ENCODE measurements around the gene PPP1R1C.
A peak's percentile ranks its signal among the peaks of the same experiment; 100 is the strongest.

Gene PPP1R1C

GRCh38 chr2:182069908-182070307 is 84.3 kb downstream of the PPP1R1C start:
- peaks cover 13% of the 10 kb centered on the region for H3K4me1 ChIP-seq

DNA sequence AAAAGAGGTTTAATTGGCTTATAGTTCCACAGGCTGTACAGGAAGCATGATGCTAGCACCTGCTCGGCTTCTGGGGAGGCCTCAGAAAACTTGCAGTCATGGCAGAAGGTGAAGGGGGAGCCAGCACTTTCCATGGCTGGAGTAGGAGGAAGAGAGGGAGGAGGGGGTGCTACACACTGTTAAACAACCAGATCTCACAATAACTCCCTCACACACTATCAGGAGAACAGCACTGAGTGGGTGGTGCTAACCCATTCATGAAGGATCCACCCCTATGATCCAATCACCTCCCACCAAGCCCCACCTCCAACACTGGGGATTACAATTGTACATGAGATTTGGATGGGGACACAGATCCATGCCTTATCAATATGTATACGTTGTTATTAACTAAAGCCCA is 85.1 kb downstream of the PPP1R1C start:
- no peak overlapping the region for H3K4me3 ChIP-seq
- peaks cover 20% of the 10 kb centered on the region for H3K4me1 ChIP-seq
- DNase-seq (ENCODE audit: low spot score in 2 of 2), result no peak
- no peaks in the 10 kb centered on the region for H3K27me3 ChIP-seq (ENCODE audit: low read depth)
- no peaks in the 10 kb centered on the region for H3K9me3 ChIP-seq
- in situ Hi-C loops (cut with MboI; ENCODE audit: low sequenced_read_pairs), result no loop called here
- no peaks in the 10 kb centered on the region for H3K36me3 ChIP-seq (replicated peaks)

More at GRCh38 chr2:182069908-182070307, 84.3 kb downstream of the PPP1R1C start:
- Histone ChIP-seq H3K27me3 (ENCODE audit: low read depth) (no peaks in the 10 kb centered on the region), H3K9me3 (no peaks in the 10 kb centered on the region), H3K36me3 (replicated peaks) (no peaks in the 10 kb centered on the region), H3K4me3 (no peak overlapping the region)
- in situ Hi-C loops (cut with MboI; ENCODE audit: low sequenced_read_pairs), result no loop called here
- DNase-seq (ENCODE audit: low spot score in 2 of 2), result no peak

DNA sequence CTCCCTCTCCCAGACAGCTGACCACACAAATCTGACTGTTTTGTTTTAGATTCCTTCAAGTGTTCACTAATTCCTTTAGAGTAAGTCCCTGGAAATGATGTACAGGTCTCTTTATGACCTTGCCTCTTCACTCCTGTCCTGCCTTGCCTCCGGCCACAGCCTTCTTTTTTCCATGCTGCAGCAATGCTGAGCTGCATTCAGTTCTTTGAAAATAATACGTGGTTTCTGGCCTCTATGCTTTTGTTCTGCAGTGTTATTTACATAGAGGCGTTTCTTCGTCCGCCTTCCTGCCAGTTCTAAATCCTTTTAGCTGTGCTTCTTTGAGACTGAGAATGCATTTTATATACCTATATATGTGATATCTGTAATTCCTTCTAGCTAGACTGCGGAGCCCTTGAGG is 87.2 kb downstream of the PPP1R1C start:
- Histone ChIP-seq H3K27me3 (ENCODE audit: low read depth) (no peaks in the 10 kb centered on the region), H3K4me3 (no peak overlapping the region), H3K9me3 (no peaks in the 10 kb centered on the region), H3K4me1 (peaks cover 35% of the 10 kb centered on the region), H3K36me3 (replicated peaks) (no peaks in the 10 kb centered on the region)
- peak; percentile 70 to 85 for DNase-seq (ENCODE audit: low spot score in 2 of 2)
- in situ Hi-C loops (cut with MboI; ENCODE audit: low sequenced_read_pairs), result no loop called here

- Histone ChIP-seq H3K36me3 (replicated peaks) (no peaks in the 10 kb centered on the region), H3K4me3 (no peak overlapping the region), H3K27me3 (ENCODE audit: low read depth) (no peaks in the 10 kb centered on the region), H3K4me1 (peaks cover 35% of the 10 kb centered on the region), H3K9me3 (no peaks in the 10 kb centered on the region)
- no peak for DNase-seq (ENCODE audit: low spot score in 2 of 2)
- in situ Hi-C loops (cut with MboI; ENCODE audit: low sequenced_read_pairs), result no loop called here
Measured at GRCh38 chr2:182073613-182074012, 88.0 kb downstream of the PPP1R1C start.

DNA sequence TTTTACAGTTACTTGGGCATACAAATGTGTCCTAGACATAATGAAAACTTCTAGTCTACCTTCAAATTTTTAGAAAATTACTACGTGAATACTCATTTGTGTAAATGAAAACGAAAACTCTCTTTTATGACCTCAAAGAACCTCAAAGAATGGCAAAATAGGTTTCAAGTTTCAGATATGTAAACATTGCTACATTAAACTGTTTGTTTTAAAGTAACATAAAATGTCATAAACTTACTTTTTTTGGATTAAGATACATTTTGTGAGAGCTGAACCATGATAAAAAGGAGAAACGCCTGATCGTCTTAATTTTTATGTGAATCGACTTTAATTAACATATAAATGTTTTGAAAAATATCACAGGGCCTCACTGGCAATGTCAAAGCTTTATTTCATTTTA is 91.4 kb downstream of the PPP1R1C start:
- no peaks in the 10 kb centered on the region for H3K9me3 ChIP-seq
- in situ Hi-C loops (cut with MboI; ENCODE audit: low sequenced_read_pairs), result loop anchor here (25.0 kb wide), 1 partner anchor 315 kb away; no protein-coding TSS in a partner anchor
- peaks cover 44% of the 10 kb centered on the region for H3K4me1 ChIP-seq
- no peak for DNase-seq (ENCODE audit: low spot score in 2 of 2)
- H3K4me3 ChIP-seq, result no peak overlapping the region
- H3K36me3 ChIP-seq (replicated peaks), result no peaks in the 10 kb centered on the region
- no peaks in the 10 kb centered on the region for H3K27me3 ChIP-seq (ENCODE audit: low read depth)

DNA sequence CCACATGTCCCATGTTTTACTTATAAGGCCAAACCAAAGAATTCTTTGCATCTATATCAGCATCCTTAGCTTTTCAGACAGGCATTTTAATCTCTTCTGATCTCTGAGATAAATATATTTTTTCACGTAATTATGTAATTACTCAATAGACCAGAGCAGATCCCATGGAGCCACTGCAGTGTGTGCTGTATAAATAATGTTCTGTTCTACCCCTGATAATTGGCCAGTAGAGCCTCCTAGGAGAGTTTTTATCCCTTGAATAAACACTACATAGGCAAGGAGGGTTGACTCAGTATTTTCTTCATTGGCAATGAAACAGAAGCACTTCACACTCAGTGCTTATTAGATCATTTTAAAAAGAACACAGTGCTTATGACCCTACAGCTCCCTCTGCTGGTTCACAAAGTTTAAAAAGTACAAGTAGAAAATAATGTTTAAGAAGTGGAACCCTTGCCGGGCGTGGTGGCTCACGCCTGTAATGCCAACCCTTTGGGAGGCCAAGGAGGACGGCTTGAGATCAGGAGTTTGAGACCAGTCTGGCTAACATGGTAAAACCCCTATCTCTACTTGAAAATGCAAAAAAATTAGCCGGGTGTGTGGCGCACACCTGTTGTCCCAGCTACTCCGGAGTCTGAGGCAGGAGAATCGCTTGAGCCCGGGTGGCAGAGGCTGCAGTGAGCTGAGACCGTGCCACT is 91.9 kb downstream of the PPP1R1C start:
- DNase-seq (ENCODE audit: low spot score in 2 of 2), result peak; percentile 77 to 93
- H3K9me3 ChIP-seq, result no peaks in the 10 kb centered on the region
- no peak overlapping the region for H3K4me3 ChIP-seq
- H3K4me1 ChIP-seq, result peaks cover 44% of the 10 kb centered on the region
- in situ Hi-C loops (cut with MboI; ENCODE audit: low sequenced_read_pairs), result loop anchor here (25.0 kb wide), 1 partner anchor 315 kb away; no protein-coding TSS in a partner anchor
- H3K36me3 ChIP-seq (replicated peaks), result no peaks in the 10 kb centered on the region
- no peaks in the 10 kb centered on the region for H3K27me3 ChIP-seq (ENCODE audit: low read depth)

DNA sequence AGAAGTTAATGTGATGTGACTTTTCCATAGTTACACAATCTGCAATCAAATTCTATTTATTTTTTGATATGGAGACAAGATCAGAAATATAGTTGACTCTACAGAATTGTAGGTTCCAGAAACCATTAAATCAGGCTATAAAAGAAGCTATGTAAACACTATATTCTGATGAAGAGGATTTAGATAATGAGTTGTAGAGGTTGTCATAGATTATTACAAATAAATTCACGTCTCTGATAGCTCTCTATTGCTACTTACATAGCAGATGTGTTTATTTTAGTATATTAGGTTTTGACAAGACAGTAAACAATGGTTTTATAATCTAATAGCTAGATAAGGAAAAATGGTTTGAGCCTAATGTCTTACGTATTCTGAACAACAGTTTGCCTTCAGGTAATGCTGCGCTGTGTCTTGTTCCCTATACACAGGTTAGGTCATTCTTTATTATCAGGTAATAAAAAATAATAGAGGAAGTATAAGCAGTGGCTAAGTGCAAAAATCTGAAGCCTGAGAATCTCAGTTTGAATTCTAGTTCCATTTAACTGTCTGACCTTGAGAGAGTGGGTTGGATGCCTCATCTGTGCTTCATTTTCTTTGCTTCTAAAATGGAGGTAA is 93.4 kb downstream of the PPP1R1C start:
- in situ Hi-C loops (cut with MboI; ENCODE audit: low sequenced_read_pairs), result loop anchor here (25.0 kb wide), 1 partner anchor 317 kb away; no protein-coding TSS in a partner anchor
- Histone ChIP-seq H3K4me1 (peaks cover 40% of the 10 kb centered on the region), H3K36me3 (replicated peaks) (no peaks in the 10 kb centered on the region), H3K4me3 (no peak overlapping the region), H3K9me3 (no peaks in the 10 kb centered on the region), H3K27me3 (ENCODE audit: low read depth) (no peaks in the 10 kb centered on the region)
- DNase-seq (ENCODE audit: low spot score in 2 of 2), result no peak

- in situ Hi-C loops (cut with MboI; ENCODE audit: low sequenced_read_pairs), result loop anchor here (25.0 kb wide), 1 partner anchor 318 kb away; no protein-coding TSS in a partner anchor
- Histone ChIP-seq H3K27me3 (ENCODE audit: low read depth) (no peaks in the 10 kb centered on the region), H3K36me3 (replicated peaks) (no peaks in the 10 kb centered on the region), H3K4me1 (peaks cover 35% of the 10 kb centered on the region), H3K4me3 (no peak overlapping the region), H3K9me3 (no peaks in the 10 kb centered on the region)
- DNase-seq (ENCODE audit: low spot score in 2 of 2), result no peak
Measured at GRCh38 chr2:182080493-182080892, 94.8 kb downstream of the PPP1R1C start.

DNA sequence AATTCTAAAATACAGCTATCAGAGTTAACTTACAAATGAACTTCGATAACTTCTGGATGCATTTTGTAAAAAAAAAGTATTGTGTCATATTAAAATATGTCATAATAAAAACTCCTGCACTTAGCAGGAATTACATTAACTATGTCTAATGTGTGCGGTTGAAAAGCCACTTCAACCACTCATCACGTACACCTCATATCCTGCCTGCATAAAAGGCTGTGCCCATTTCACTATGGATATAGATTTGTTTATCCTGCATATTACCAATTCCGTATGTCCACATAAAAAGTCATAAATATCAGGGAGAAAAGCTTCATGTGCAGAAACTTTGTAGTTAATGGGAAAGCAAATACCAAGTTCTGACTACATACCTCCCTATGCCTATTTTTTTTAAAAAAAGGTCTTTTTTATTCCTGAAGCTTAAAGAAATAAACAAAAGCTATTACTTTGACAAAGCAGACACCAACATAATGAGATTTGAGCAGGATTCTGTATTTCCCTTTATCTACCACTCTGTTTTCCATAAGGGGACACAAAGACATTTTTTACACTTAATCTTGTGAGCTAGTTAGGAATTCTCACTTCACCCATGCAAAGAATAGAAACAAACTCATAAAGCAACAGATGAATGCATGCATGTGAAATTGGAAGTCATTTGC is 96.1 kb downstream of the PPP1R1C start:
- Histone ChIP-seq H3K4me3 (no peak overlapping the region), H3K9me3 (no peaks in the 10 kb centered on the region), H3K27me3 (ENCODE audit: low read depth) (no peaks in the 10 kb centered on the region), H3K4me1 (peaks cover 26% of the 10 kb centered on the region), H3K36me3 (replicated peaks) (no peaks in the 10 kb centered on the region)
- in situ Hi-C loops (cut with MboI; ENCODE audit: low sequenced_read_pairs), result loop anchor here (25.0 kb wide), 1 partner anchor 319 kb away; no protein-coding TSS in a partner anchor
- peak; percentile 35 to 91 for DNase-seq (ENCODE audit: low spot score in 2 of 2)

DNA sequence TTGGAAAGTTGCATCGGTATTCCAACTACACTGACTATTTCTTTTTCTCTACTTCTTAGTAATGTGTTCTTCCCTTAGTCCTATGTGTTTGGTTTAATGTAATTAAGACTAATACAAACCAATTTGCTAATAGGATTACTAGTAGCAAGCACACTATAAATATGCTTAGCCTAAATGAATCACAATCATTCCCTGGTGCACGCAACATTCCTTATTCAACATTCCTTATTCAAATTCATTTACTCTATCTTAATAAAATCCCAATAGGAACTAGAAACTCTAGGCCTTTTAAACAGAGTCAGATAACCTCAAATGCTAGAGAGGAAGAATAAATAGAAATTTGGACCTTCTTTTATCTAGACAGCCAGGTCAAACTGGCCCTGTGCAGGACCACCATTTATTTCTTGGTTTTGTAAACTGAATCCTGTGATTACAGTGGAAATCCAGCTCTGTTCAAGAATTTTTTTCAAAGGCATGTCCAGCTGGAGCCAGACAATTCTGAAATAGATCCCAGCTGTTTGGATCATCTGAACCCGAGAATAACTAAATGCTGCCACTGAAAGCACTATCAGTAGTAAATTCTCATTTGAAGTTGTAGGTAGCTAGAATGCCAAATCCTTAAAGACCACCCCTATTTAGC is 103.1 kb downstream of the PPP1R1C start:
- peak in 1 of 2 experiments; percentile 79 for DNase-seq (ENCODE audit: low spot score in 2 of 2)
- no peaks in the 10 kb centered on the region for H3K27me3 ChIP-seq (ENCODE audit: low read depth)

GRCh38 chr2:182090486-182090885 is 104.8 kb downstream of the PPP1R1C start:
- H3K36me3 ChIP-seq (replicated peaks), result no peaks in the 10 kb centered on the region
- DNase-seq (ENCODE audit: low spot score in 2 of 2), result peak in 1 of 2 experiments; percentile 67
- H3K27me3 ChIP-seq (ENCODE audit: low read depth), result no peaks in the 10 kb centered on the region
- in situ Hi-C loops (cut with MboI; ENCODE audit: low sequenced_read_pairs), result loop anchor here (25.0 kb wide), 1 partner anchor 328 kb away; no protein-coding TSS in a partner anchor
- H3K9me3 ChIP-seq, result no peaks in the 10 kb centered on the region
- no peak overlapping the region for H3K4me3 ChIP-seq
- H3K4me1 ChIP-seq, result peaks cover 52% of the 10 kb centered on the region

More for the DNA sequence above, 103.1 kb downstream of the PPP1R1C start:
- Histone ChIP-seq H3K4me3 (no peak overlapping the region), H3K4me1 (peaks cover 50% of the 10 kb centered on the region), H3K9me3 (no peaks in the 10 kb centered on the region), H3K36me3 (replicated peaks) (no peaks in the 10 kb centered on the region)
- in situ Hi-C loops (cut with MboI; ENCODE audit: low sequenced_read_pairs), result loop anchor here (25.0 kb wide), 1 partner anchor 326 kb away; no protein-coding TSS in a partner anchor

DNA sequence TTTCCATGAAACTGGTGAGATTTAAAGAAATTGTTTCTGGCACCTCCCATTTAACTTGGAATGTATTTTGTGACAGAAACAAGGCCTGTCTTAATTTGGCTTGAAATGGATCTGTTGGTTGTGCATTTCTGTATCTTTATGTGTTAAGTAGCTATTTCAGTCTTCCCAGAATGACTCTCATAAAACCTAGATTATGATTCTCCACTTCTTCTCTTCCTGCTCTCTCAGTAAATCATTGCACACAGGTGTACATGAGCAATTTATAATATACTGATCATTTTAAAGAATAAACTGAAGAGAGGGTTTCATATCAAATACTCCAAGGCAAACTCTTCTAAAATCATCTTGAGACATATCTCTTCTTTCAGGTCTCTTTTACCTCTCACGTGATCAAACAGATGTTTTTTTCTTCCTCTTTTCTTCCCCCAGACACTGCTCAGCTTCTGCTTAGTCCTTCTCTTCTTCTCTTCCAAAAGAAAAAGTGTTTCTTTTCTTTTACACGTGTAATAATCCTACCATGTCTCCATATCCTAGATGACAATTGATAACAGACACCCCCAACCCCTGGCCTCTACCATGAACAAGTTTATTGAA is 112.0 kb downstream of the PPP1R1C start:
- no peaks in the 10 kb centered on the region for H3K9me3 ChIP-seq
- peaks cover 14% of the 10 kb centered on the region for H3K4me1 ChIP-seq
- H3K27me3 ChIP-seq (ENCODE audit: low read depth), result no peaks in the 10 kb centered on the region
- H3K36me3 ChIP-seq (replicated peaks), result no peaks in the 10 kb centered on the region
- no peak for DNase-seq (ENCODE audit: low spot score in 2 of 2)
- in situ Hi-C loops (cut with MboI; ENCODE audit: low sequenced_read_pairs), result loop anchor here (25.0 kb wide), 1 partner anchor 335 kb away; no protein-coding TSS in a partner anchor
- no peak overlapping the region for H3K4me3 ChIP-seq

- H3K27me3 ChIP-seq (ENCODE audit: low read depth), result no peaks in the 10 kb centered on the region
- H3K36me3 ChIP-seq (replicated peaks), result no peaks in the 10 kb centered on the region
- no peak overlapping the region for H3K4me3 ChIP-seq
- peaks cover 4% of the 10 kb centered on the region for H3K4me1 ChIP-seq
- no peaks in the 10 kb centered on the region for H3K9me3 ChIP-seq
- in situ Hi-C loops (cut with MboI; ENCODE audit: low sequenced_read_pairs), result loop anchor here (25.0 kb wide), 1 partner anchor 336 kb away; no protein-coding TSS in a partner anchor
- no peak for DNase-seq (ENCODE audit: low spot score in 2 of 2)
Measured at GRCh38 chr2:182098648-182099047, 113.0 kb downstream of the PPP1R1C start.

Measured in HAP-1 (cell line).